Measurements from ENCODE around the gene SIPA1L3.

DNA sequence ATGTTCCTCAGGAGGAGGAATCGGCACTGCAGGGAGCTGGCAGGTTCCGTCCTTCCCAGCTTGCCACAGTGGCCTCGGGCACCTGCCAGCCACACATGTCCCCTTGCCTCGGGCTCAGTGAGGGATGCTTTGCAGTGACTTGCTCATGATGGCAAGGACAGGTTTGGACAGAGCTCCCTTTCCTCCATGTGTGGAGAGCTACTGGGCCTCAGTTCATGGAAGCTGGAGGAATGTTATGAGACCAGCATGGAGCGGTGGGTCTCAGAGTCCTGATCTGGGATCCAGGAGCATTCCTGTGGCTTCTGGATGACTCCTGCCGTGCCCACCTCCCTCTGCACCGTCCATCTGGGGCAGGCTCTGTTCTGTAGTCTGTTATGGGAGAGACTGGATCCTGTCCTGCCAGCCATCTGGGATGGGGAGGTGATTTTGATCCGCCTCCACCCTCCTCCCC lies 59.2 kb downstream of the SIPA1L3 start:
- TF ChIP-seq EP300 (conservative IDR thresholded peaks at IDR 0.05; ENCODE audit: poor library complexity, severe bottlenecking) = no peak
- no peak for TF ChIP-seq CTCF (IDR thresholded peaks at IDR 0.05; ENCODE audit: poor library complexity, severe bottlenecking)
- no peak for TF ChIP-seq MXI1 (conservative IDR thresholded peaks at IDR 0.05; ENCODE audit: poor library complexity, severe bottlenecking)
- no peak for TF ChIP-seq RAD21 (conservative IDR thresholded peaks at IDR 0.05)
- no peak for TF ChIP-seq REST (IDR thresholded peaks at IDR 0.05; ENCODE audit: borderline replicate concordance)
- no peak for TF ChIP-seq EZH2 (IDR thresholded peaks at IDR 0.05; ENCODE audit: borderline replicate concordance, insufficient read depth, low read length, poor library complexity, severe bottlenecking)
- no peak for TF ChIP-seq SMC3 (conservative IDR thresholded peaks at IDR 0.05; ENCODE audit: poor library complexity)
- no peak for TF ChIP-seq POLR2AphosphoS5 (IDR thresholded peaks at IDR 0.05)
- TF ChIP-seq TAF1 (IDR thresholded peaks at IDR 0.05; ENCODE audit: low read depth) = no peak

Measured in neural cell (in vitro differentiated cells).